Measurements from ENCODE around the gene KDELR3. TPM values are rescaled to one million over a fixed set of nuclear protein-coding genes. Genes with fewer than 3 reads are reported as not detected.

KDELR3 gene
- polyA plus RNA-seq, 1 of the 3 experiments (the other 2 are of a cell fraction) = 17.1 TPM

DNA sequence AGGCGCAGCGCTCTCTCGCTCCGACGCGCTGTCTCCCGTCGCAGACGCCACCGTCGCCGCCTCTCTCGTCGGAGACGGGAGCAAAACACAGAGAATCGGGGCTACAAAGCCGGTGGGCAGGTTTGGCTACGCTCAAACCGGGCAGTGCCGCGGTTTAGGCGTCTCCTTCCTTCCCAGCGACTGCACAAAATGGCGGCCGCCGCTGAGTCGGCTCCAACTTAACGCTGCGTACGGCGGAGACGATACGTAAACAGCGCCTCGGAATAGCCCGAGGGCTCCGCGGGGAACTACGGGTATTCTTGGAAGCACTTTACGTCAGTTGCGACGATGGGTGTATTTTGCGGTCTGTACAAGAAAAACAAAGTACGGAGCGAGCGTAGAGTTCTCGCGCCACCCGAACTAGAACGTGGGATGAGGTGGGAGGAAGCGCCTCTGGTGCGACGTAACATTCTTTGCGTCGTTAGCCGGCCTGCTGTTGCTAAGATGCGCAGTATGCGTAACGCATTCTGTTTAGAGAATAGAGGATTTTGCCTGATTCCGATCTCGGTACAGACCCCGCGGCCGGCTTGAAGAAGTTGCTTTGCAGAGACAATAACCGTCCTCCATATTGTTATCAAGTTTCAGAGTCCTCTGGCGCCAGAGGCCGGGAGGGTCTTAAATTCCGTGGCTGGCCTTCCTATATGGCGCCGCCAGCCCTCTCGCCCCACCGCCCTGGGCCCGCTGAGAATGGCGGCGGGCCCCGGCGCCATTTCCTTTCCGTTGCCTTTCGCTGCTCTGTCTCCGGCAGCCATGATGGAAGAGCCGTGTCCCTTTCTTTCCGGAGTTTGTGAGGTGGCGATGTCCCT lies 38.4 kb downstream of the KDELR3 start, which contains the start of gene DDX17 (continued):
- no peak for TF ChIP-seq MEF2A (IDR thresholded peaks at IDR 0.05; ENCODE audit: borderline replicate concordance, low read depth)
- peak; percentile 86 for TF ChIP-seq YY1 (IDR thresholded peaks at IDR 0.05; ENCODE audit: low read depth)
- no peak for TF ChIP-seq REST (IDR thresholded peaks at IDR 0.05; ENCODE audit: low read depth, low read length)
- no peak for TF ChIP-seq NFIC (IDR thresholded peaks at IDR 0.05; ENCODE audit: borderline replicate concordance)

DNA sequence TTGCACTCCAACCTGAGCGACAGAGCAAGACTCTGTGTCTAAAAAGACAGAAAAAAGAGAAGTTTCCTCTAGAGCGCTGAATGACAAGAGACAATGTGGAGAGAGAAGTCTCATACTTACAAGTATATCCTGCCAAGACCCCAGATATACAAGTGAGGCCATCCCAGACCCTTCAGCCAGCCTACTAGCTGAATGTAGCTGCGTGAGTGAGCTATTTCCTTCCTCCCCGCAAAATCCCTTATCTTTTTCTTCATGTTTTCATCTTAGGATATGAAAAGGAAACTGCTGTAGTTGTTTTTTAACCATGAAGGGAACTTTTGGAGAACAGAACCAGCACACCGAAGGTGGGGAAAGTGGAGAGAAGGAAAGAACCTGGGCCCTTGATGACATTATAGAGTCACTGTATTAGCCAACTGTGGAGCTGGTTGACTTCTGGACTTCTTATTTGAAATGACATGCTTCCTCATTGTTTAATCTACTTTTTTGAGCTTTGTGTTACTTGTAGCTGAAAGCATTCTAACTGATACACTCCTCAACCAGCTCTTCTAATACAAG lies 42.6 kb downstream of the KDELR3 start:
- H3K36me3 ChIP-seq (replicated peaks in 1 of 2; ENCODE audit: control insufficient read depth in 1 of 2, insufficient read depth in 2 of 2, low read length in 1 of 2) = no peaks in the 10 kb centered on the region
- CTCF ChIA-PET = no interaction called here

More for the DNA sequence above, 42.6 kb downstream of the KDELR3 start:
- no peak overlapping the region for H3K4me2 ChIP-seq
- TF ChIP-seq RFX5 (IDR thresholded peaks at IDR 0.05; ENCODE audit: low read length) (no peak), TEAD4 (IDR thresholded peaks at IDR 0.05; ENCODE audit: borderline replicate concordance, insufficient read depth) (no peak), RXRA (IDR thresholded peaks at IDR 0.05; ENCODE audit: borderline replicate concordance, low read depth) (no peak), SMC3 (IDR thresholded peaks at IDR 0.05; ENCODE audit: low read depth, low read length) (no peak), CTCF (IDR thresholded peaks at IDR 0.05) (no peak), FOXJ3 (CRISPR knock-in tag; IDR thresholded peaks at IDR 0.05) (no peak), YY1 (IDR thresholded peaks at IDR 0.05; ENCODE audit: low read depth) (no peak), JUND (IDR thresholded peaks at IDR 0.05) (no peak), EZH2phosphoT487 (IDR thresholded peaks at IDR 0.05; ENCODE audit: borderline replicate concordance, low read depth) (no peak), TCF12 (IDR thresholded peaks at IDR 0.05) (no peak)
- TF ChIP-seq, protein P1, sequence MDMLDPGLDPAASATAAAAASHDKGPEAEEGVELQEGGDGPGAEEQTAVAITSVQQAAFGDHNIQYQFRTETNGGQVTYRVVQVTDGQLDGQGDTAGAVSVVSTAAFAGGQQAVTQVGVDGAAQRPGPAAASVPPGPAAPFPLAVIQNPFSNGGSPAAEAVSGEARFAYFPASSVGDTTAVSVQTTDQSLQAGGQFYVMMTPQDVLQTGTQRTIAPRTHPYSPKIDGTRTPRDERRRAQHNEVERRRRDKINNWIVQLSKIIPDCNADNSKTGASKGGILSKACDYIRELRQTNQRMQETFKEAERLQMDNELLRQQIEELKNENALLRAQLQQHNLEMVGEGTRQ (IDR thresholded peaks at IDR 0.05; ENCODE audit: borderline replicate concordance, low read depth, low read length) = no peak
- POLR2A ChIA-PET = no interaction called here
- peaks cover 0 to 2% of the 10 kb centered on the region in 2 experiments; a peak in 2 of 4 replicates for H3K4me1 ChIP-seq (ENCODE audit: control insufficient read depth in 1 of 2, insufficient read depth in 2 of 2, low read depth in 1 of 2, low read length in 1 of 2)
- H3K9me3 ChIP-seq = no peaks in the 10 kb centered on the region
- no peak overlapping the region for H3K4me3 ChIP-seq (ENCODE audit: low read depth in 2 of 2, low read length in 1 of 2)
- H3F3A ChIP-seq (replicated peaks; ENCODE audit: insufficient read depth) = no peaks in the 10 kb centered on the region
- no peak overlapping the region for H3K27ac ChIP-seq (ENCODE audit: low read depth in 2 of 2, low read length in 1 of 2)
- no peaks in the 10 kb centered on the region for H4K20me1 ChIP-seq (ENCODE audit: insufficient read depth)
- DNase-seq = no peak
- no peak overlapping the region for H2AFZ ChIP-seq (ENCODE audit: low read depth)
- 98% methylated on average over 5 of the region's 5 CpGs for WGBS (ENCODE audit: low lambda C conversion rate)
- H3K27me3 ChIP-seq (ENCODE audit: insufficient read depth) = no peaks in the 10 kb centered on the region
- H3K9ac ChIP-seq = no peak overlapping the region
- peaks cover 6% of the 10 kb centered on the region for H3K79me2 ChIP-seq (ENCODE audit: insufficient read depth)
- no peaks in the 10 kb centered on the region for H3K9me2 ChIP-seq
